HL-60 (cell line): ENCODE measurements around the gene NKD1.

Experiments
- CTCF ChIP-seq: IDR thresholded peaks from one replicate; pipeline ENCODE4 v1.5.1; 2011; ENCODE audit warnings: low read length, control low read depth, inconsistent platforms; ENCODE audit not compliant: insufficient read depth
- POLR2AphosphoS5 ChIP-seq: IDR thresholded peaks from 2 replicates; pipeline ENCODE4 v1.6.1; 2012; ENCODE audit warnings: low read depth

DNA sequence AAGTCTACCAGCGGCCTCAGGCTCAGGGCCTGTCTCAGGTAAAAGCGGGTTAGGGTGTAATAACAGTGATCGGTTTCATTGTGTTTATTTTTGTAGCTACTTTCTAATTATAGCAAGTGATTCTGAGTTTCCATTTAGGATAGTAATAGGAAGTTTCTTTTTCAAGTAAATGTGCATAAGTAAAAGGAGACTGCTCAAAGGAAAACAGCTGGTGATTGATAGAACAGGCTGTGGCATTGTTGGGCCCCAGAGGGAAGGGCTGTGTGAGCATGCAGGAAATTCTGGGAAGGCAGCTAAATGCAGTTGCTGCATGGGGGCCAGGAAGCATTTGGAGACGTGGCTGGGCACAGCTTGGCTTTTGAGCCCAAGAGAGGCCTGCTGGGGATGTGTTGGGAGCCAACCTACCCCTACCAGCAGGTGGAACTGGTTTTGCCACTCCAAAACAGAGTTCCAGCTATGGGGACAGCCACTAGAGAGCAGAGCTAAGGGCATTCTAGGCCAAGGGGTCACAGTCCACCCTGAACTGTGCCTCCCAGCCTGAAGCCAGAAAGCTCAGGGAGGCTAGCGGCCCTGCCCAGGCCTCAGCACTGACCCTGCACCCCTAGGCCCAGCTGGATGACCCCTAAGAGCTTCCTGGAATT lies 120.3 kb downstream of the NKD1 start:
- TF ChIP-seq POLR2AphosphoS5 = no peak
- no peak for TF ChIP-seq CTCF
